GM12874 (cell line): ENCODE data around the gene TMEM131L.

Source experiments
- CTCF ChIP-seq: IDR thresholded peaks from 2 replicates; pipeline ENCODE4 v1.5.1; 2011; ENCODE audit warnings: low read depth, mild to moderate bottlenecking, control low read depth, low read length, moderate library complexity; ENCODE audit not compliant: insufficient read depth

The TMEM131L gene

GRCh38 chr4:153520801-153521329 is 54.7 kb downstream of the TMEM131L start:
- no peak for TF ChIP-seq CTCF

- TF ChIP-seq CTCF = no peak
Measured at GRCh38 chr4:153521478-153521877, 55.3 kb downstream of the TMEM131L start.

DNA sequence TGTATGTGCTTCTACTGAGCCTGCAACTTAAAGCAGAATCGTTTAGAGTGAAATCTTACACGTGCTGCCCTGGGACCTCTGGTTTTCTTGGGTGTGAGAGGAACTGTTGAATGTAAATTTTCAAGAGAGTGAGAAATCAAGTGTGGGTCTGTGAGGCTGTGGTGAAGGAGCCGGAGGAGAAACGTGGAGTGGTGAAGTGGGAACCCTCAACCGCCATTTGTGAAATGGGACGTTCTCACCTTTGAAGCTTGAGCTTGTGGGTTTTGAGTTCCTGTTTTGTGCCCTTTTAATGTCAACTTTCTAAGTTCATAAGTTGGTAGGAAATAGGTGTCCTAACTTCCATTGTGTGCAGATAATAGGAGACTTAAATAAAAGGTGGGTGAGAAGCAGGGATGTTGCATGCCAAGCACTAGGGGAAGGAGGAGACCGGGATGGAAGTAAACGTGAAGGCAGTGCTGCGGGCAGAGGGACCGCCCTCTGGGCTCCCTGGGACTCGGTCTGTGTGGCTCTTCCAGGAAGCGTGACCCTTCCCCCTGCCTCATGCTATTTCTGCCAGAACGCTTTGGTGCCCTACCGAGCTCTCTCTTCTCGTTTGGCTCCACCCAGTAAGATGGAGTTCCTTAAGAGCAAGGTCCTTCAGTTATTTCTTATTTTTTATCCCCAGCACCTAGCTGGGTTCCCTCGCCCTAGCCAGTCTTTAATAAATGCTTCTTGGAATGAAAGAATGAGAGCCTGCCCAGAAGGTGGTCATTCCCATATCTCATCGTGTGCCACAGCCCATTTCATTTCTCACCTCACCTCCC is 56.0 kb downstream of the TMEM131L start:
- TF ChIP-seq CTCF = no peak

DNA sequence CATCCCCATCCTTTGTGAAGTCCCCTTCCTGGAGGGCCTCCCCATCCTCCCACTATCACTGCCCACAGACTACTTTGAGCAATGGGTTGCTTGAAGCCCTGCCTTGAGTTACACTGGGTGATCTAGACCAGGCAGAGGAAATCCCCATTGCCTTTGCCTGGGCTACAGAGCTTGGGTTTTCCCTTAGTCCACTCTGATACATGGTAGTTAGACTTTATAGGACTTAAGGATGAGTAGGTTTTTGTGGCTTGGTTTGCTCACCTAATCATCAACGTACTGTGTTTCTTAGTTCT is 56.6 kb downstream of the TMEM131L start:
- TF ChIP-seq CTCF = no peak

DNA sequence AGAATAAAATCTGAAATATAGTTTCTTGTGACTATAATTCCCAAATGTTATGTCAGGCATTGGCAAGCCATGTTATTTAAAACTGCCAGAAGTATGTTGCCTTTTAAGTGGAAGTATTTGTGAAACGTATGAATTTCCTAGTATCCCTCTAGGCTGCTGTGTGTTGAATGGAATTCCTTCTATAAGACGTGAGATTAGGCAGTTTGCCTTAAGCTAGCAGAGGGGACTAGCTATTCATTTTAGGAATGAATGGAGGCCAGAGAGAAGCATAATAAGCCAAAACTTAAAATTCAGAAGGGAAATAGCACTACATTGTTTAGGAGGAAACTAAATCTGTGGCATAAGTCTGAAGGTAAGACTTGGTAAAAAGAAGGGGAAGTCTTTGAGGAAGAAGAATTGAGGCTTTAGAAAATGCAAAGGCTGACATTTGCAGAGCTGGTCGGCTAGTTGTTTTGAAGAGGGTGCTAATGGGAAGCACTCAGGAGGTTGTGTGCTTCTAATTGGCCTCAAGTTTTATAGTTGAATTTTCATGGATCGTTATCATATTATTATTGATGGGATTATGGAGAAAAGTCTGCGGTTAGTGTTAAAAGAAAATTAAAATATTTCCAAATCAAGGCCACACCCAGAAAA is 57.1 kb downstream of the TMEM131L start:
- no peak for TF ChIP-seq CTCF

- TF ChIP-seq CTCF = no peak
Measured at GRCh38 chr4:153523941-153524386, 57.8 kb downstream of the TMEM131L start.

DNA sequence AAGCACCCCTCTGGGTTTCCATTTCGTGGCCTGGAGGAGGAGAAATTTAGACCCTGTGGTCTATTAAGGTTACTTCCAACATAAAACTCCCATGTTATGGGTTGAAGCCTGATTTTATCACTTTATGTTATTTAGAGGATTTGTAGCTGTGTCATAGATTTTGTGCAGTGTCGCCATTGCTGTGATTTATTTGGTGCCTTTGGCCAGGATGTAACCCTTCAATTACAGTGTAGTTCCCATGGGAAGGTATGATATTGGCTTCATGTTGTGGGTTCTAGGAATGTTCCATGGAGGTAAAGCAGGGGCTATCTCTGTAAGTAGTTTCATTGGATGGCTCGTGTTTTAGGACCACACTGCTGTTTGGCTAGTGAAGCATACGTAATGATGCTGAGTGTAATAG is 58.5 kb downstream of the TMEM131L start:
- TF ChIP-seq CTCF = no peak
